Posterior vena cava (tissue), 2 donors: ENCODE data around the gene HJURP. TPM values are rescaled to one million over a fixed set of nuclear protein-coding genes. Genes with fewer than 3 reads are reported as not detected.
A peak's percentile ranks its signal among the peaks of the same experiment; 100 is the strongest.

ENCODE experiments used
- DNase-seq: peaks from one replicate; pipeline ENCODE4 v3.0.0-alpha.2; 2020; ENCODE audit warnings: low spot score
- intact Hi-C, 2 donors: fragments of 100-400 bp; cut with DNase I; formaldehyde crosslinking; loops; one replicate each; pipeline versions ENCODE4 v1.14.1 to v1.14.2; 2022 to 2023
- total RNA-seq, 2 donors: library from RNA; stranded (reverse); fragmentation: NEBNext Ultra II Directional; extraction: Animal tissue kit (Norgen Biotek cat#: 25700); gene quantifications; one replicate each; pipeline ENCODE4 v1.2.1, GENCODE V29; 2021
- donor health status: DM: yes; HTN: yes; CAD: no.
- donor health status: DM: yes; HTN: yes; CAD: no.

The HJURP gene
- total RNA-seq, 2 donors from 2014 or later: 0.42 TPM; not detected in 1

- intact Hi-C loops: loop anchor here in 1 of 2 donors (10.0 kb wide), 1 partner anchor 157 kb away; no protein-coding TSS in a partner anchor
- DNase-seq: peak; percentile 72
These were observed 52.1 kb downstream of the HJURP start for GRCh38 chr2:233802132-233802815.

GRCh38 chr2:233801357-233802131 lies 52.8 kb downstream of the HJURP start:
- no peak for DNase-seq
- intact Hi-C loops: loop anchor here in 1 of 2 donors (10.0 kb wide), 1 partner anchor 157 kb away; no protein-coding TSS in a partner anchor

GRCh38 chr2:233800208-233800607 lies 54.1 kb downstream of the HJURP start:
- intact Hi-C loops: loop anchor here in 1 of 2 donors (10.0 kb wide), 1 partner anchor 155 kb away; no protein-coding TSS in a partner anchor
- no peak for DNase-seq

DNA sequence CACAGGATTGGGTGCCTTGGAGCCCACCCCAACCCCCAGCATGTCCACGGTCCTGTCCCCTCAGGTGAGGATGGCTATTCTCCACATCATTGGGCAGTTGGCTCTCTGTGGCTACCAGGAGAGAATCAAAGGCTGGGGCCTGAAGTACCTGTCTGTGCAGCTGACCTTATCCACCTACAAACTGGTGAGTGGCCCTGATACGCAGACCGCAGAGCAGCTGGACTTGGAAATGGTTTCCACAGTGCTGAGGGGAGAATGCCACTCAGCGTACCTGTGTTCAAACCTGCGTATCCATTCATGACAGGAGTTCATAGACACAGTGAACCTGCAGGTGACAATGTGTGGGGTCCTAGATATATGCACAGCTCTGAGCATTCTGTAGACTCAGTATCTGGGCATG lies 54.6 kb downstream of the HJURP start:
- peak; percentile 42 for DNase-seq
- intact Hi-C loops: loop anchor here in 1 of 2 donors (10.0 kb wide), 1 partner anchor 155 kb away; no protein-coding TSS in a partner anchor

DNA sequence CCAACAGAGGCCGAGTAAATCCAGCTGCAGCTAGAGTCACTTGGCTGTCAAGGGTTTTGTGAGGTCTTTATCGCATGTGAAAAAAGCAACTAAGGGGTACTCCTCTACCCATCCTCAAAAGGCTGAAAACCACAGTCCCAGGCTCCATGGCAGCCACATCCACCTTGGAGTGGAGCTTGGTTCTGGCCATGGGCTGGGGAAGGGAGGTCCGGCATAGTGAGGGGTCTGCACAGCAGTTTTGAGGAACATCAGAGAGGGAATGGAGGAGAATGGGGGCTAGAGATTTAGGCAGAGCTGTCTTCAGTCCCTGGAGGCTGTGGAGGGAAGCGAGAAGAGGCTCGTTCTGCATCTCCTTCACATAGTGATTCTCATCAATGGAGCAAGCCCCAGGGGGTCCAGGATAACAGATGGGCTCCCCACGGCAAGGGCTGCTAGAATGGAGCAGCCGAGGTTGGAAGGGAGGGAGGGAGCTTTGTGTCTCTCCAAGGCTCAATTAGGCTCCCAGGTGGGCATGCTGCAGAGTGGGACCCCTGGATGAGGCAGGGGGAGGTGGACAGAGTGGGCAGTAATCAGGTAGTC lies 55.2 kb downstream of the HJURP start:
- no peak for DNase-seq
- intact Hi-C loops: no loop called here

DNA sequence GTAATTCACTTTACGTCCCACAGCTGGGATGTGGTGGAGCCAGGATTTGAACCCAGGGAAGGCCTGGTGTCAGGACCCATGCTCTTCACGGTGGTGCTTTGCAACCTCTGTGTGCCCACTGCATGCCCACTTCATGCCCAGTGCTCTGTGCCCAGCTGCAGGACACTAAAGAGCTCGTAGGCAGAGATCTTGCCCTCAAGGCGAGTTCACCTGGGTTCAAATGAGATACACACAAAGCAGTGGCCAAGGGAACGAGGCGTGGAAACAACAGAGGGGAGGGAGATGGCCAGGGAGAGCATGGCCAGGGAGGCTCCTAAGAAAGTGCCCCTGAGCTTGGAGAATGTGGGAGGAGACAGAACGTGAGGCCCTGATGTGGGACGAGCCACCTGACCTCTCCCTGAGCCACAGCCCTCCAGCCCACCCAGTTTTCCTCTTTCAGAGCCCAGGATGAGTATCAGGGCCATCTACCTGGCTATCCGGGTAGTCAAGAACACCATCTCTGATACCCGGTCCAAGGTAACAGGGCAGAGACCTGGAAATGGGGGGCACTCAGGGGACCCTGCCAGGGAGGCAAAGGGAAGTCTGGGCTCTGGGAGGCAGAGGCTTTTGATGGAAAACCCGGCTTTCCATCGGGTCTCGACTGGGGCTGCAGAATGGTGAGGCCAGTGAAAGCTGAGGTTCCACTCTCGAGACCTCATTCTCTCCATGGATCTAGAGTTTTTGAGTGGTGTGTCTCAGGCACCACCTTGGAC lies 55.8 kb downstream of the HJURP start:
- DNase-seq: peak; percentile 62
- intact Hi-C loops: no loop called here

- intact Hi-C loops: no loop called here
- DNase-seq: no peak
These were observed 58.1 kb downstream of the HJURP start for GRCh38 chr2:233796254-233796653.

GRCh38 chr2:233795735-233796171 lies 58.6 kb downstream of the HJURP start:
- intact Hi-C loops: no loop called here
- DNase-seq: peak; percentile 67

GRCh38 chr2:233794128-233794658 lies 60.1 kb downstream of the HJURP start:
- intact Hi-C loops: loop anchor here in 1 of 2 donors (5.0 kb wide), 1 partner anchor 283 kb away; no protein-coding TSS in a partner anchor
- no peak for DNase-seq

DNA sequence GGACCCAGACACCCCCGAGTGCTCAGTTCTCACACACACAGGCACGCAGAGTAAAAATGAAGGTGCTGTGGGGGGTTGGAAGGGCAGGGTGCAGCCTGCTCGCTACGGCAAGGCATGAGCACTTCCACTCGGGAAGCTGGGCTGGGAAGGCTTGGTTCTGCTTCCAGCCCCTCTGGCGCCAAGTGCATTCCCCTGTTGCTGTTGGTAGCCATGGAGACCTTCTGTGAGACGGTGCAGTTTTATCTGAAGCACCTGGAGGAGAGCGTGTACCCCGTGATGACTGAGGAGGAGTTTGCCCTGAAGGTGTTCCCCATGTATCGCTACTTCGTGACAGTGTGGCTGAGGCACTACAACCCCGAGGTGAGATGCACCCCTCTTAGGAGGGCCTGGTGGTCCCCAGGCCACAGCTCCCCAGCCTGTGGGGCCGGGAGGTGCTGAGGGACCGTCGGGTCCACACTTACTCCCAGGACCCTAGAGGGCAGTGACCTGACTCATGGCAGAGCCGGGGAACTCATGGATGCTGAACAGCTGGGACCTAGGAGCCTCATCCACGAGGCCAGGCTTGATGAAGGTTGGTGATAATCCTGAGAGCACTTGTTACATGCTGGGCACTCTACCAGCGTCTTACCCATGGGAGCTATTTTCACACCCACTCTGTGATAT lies 60.7 kb downstream of the HJURP start:
- intact Hi-C loops: loop anchor here in 1 of 2 donors (5.0 kb wide), 1 partner anchor 284 kb away; no protein-coding TSS in a partner anchor
- DNase-seq: no peak

DNA sequence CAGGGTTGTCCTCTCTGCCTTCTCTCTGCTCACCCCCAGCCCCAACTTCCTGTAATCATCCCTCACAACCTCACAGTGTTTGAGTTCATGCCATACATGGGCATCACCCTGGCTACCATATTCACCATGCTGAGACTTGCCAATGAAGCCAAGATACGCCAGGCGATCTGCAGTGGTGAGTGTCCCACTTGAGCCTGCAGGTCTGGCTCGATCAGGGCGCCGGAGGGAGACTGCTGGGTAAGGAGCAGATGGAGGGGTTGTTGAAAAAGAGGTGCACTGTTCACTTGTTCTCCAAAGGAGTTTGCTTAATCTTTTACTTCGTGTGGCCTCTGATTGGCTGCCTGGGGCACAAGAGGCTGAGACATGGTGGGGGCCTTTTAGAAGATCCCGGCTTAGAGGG lies 61.6 kb downstream of the HJURP start:
- DNase-seq: no peak
- intact Hi-C loops: loop anchor here in 1 of 2 donors (5.0 kb wide), 1 partner anchor 285 kb away; no protein-coding TSS in a partner anchor

DNA sequence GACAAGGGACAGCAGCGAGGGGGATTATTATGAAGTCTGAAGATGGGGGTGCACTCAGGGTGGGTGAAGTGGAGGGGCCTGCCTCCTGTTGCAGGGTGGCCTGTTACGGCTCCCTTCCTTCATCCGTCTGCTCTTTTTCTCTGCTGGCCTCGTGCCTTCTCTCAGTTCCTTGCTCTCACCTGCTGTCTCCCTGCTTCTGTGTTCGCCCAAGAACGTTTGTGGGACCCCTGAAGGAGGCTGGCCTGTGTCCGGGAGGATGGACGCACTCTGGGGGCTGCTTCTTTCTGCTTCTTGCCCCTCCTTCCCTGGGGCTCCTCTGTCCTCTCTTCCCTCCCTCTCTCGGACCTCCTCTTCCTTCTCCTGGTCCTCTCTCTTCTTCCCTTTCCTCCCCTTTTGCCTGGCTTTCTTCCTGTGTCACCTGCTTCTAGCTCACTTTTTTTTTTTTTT lies 62.4 kb downstream of the HJURP start:
- intact Hi-C loops: loop anchor here in 1 of 2 donors (5.0 kb wide), 1 partner anchor 285 kb away; no protein-coding TSS in a partner anchor

DNA sequence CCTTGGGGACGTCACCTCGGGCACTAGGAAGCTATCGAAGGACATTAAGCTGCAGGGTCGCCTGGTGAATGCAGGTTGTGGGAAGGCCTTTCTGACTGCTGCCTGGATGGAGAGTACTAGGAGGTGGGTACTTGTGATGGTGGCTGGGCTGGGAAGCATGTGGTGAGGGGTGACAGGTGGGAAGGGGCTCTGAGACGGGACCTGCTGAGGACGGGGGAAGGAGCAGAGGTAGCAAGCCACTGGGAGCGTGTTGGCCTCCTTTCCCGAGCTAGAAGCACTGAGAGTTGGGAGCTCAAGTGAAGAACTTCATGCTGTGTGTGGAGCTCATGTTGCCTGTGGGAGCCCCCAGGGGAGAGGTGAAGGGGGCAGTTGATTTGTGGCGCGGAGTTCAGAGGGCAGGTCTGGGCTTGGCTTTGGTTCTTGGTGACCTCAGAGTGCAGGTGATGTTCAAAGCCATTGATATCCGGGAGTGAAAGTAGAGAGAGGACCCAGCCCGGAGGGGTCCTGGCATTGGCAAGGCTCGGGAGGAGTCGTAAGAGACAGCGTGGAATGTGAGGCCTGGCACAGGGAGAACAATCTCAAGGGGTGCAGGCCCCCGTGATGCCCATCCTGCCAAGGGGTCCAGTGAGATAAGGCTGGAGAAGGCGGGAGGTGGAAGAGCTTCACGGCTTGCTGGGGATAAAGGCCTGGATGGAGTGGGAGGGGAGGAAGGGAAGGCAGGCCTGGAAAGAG lies 63.0 kb downstream of the HJURP start:
- intact Hi-C loops: loop anchor here in 1 of 2 donors (5.0 kb wide), 1 partner anchor 286 kb away; no protein-coding TSS in a partner anchor
- DNase-seq: no peak

More for the DNA sequence above, 62.4 kb downstream of the HJURP start:
- DNase-seq: no peak

- DNase-seq: no peak
- intact Hi-C loops: no loop called here
These were observed 64.8 kb downstream of the HJURP start for GRCh38 chr2:233789554-233789953.
